NT2/D1 (cell line): ENCODE data around the gene RAB3IL1.

Experiments used
- SUZ12 ChIP-seq: IDR thresholded peaks from 2 replicates; pipeline ENCODE4 v1.6.1; 2011; ENCODE audit not compliant: insufficient read length, insufficient read depth; ENCODE audit errors: extremely low read depth
- YY1 ChIP-seq: IDR thresholded peaks from 2 replicates; pipeline ENCODE4 v1.6.1; 2011; ENCODE audit not compliant: insufficient read length, insufficient read depth
- ZNF274 ChIP-seq: IDR thresholded peaks from 2 replicates; pipeline ENCODE4 v1.6.1; 2011; ENCODE audit warnings: mild to moderate bottlenecking, low read depth, low read length

DNA sequence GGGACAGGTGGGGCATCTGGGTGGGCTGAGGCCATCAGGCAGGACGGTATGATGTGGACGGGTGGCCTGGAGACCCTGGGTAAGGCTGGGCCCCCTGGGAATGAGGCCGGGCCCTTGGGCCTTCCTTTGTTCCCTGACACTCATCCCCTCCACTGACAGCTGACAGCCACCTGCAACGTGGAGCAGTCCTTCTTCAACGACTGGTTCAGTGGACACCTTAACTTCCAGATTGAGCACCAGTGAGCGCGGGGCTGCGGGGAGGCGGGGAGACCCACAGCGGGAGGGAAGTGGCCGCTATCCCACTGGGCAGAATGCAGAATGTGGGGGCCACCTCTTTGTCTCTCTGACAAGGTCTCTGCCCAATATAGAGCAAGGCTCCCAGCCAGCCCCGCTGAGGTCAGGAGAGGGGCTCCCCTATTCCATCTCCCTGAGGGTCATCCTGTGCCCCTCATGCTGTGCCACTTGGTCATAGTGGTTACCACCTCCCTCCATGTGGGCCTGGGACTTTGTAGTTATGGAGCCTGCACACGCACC lies 53.8 kb downstream of the RAB3IL1 start:
- TF ChIP-seq SUZ12: no peak
- no peak for TF ChIP-seq YY1
- TF ChIP-seq ZNF274: no peak
